GM12801 (cell line): ENCODE results near the gene DNMBP.

ENCODE experiments used
- TF ChIP-seq, protein P1 (sequence below): IDR thresholded peaks from one replicate; pipeline ENCODE4 v1.5.1; 2011; ENCODE audit warnings: control low read depth; ENCODE audit not compliant: insufficient read length; ENCODE audit errors: extremely low read depth

Gene DNMBP

DNA sequence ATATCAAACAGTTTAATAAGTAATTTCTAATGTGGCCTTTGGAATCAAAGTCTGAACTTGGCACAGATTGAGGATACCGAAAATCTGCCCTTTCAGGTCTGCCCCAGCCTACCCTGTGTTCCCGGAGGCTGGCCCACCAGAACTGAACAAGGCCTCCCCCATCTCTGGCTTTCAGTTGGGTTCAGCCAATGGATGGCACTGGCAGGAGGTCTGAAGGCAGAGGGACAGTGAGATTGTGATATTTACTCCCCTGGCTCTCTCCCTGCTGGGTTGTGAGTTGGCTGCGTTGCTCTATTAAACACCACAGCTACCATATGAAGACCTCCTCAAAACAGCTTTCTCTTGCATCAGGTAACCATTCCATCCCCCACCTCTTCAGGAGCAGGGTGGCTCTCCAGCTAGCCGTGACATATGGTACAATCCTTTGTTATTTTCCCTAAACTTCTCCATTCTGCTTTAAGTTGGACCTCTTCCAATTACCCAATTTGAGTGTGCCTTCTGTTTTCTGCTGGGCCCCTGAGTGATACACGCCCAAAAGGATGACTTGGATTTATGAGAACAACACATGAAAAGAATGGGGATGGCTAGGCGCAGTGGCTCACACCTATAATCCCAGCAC lies 28.1 kb downstream of the DNMBP start:
- TF ChIP-seq, protein P1, sequence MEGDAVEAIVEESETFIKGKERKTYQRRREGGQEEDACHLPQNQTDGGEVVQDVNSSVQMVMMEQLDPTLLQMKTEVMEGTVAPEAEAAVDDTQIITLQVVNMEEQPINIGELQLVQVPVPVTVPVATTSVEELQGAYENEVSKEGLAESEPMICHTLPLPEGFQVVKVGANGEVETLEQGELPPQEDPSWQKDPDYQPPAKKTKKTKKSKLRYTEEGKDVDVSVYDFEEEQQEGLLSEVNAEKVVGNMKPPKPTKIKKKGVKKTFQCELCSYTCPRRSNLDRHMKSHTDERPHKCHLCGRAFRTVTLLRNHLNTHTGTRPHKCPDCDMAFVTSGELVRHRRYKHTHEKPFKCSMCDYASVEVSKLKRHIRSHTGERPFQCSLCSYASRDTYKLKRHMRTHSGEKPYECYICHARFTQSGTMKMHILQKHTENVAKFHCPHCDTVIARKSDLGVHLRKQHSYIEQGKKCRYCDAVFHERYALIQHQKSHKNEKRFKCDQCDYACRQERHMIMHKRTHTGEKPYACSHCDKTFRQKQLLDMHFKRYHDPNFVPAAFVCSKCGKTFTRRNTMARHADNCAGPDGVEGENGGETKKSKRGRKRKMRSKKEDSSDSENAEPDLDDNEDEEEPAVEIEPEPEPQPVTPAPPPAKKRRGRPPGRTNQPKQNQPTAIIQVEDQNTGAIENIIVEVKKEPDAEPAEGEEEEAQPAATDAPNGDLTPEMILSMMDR = no peak

- TF ChIP-seq, protein P1 = no peak
Observed at GRCh38 chr10:99979066-99979685, 30.6 kb downstream of the DNMBP start.

- TF ChIP-seq, protein P1 = no peak
Observed at GRCh38 chr10:99977916-99978315, 31.8 kb downstream of the DNMBP start.

GRCh38 chr10:99976886-99977665 lies 32.7 kb downstream of the DNMBP start:
- TF ChIP-seq, protein P1 = no peak

DNA sequence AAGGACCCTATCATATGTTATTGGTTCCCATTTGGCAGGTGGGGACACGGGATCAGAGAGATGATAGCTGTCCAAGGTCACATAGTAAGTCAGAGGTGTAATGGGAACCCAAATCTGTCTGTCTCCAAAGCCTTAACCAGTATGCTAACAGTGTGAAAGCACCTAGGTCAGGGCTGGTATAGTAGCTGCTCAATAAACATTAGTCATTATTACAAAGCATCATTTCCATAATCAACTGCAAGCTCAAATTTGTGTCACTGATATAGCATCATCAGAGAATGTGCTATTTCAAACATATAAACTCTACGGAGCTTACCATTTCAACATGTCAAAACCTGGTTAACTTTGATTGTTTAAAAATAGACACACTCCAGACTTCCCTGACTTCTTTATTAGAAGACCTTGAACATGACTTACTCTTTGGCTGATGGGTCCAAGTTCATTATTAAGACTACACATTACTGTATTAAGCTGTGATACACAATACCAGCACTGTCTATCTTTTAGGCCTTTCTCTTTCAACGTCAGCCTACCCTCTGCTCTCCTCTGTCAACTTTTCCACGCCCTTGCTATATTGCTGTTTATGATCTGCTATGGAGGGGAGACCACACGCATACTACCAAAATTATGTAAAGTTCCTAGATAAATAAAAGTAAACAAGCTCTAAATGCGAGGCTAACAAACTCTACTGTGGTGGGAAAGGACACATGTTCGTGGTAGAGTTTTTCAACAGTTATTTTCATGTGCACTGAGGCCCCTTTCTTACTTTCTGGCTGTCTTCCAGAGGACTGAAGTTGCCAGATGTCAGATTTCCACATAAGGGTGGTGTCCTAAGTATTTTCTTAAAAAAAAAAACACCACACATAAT lies 33.6 kb downstream of the DNMBP start:
- TF ChIP-seq, protein P1 = no peak

GRCh38 chr10:99975106-99975829 lies 34.5 kb downstream of the DNMBP start:
- TF ChIP-seq, protein P1 = no peak
